ENCODE results near the gene REV3L.

GRCh38 chr6:111265842-111266241 is 217.2 kb downstream of the REV3L start:
- no peak for TF ChIP-seq PBX2 (CRISPR knock-in tag; IDR thresholded peaks at IDR 0.05)
- no peak for TF ChIP-seq SAFB2 (CRISPR knock-in tag; IDR thresholded peaks at IDR 0.05; ENCODE audit: borderline replicate concordance, low read depth)
- no peak for TF ChIP-seq ZNF44 (CRISPR knock-in tag; IDR thresholded peaks at IDR 0.05)

Data from HepG2 (cell line).